HEK293T (cell line): ENCODE results near the gene SNX1.
A peak's percentile ranks its signal among the peaks of the same experiment; 100 is the strongest.

Source experiments
- CTCF ChIA-PET: fragments of 350-600 bp; formaldehyde crosslinking; extraction: SDS; loops from one replicate; lab custom pipeline; 2021; ENCODE audit warnings: antibody characterized with exemption, inconsistent platforms; lab: Yijun Ruan, JAX
- POLR2A ChIA-PET: fragments of 350-600 bp; formaldehyde crosslinking; extraction: SDS; loops from one replicate; lab custom pipeline; 2020; ENCODE audit warnings: antibody characterized with exemption, inconsistent platforms; lab: Yijun Ruan, JAX
- DNase-seq: peaks from one replicate; pipeline ENCODE4 v3.0.0; 2012; ENCODE audit warnings: mixed read lengths; ENCODE audit errors: extremely low spot score
- ARNT ChIP-seq: fragments of 450-650 bp; IDR thresholded peaks from 2 replicates; pipeline ENCODE4 v1.6.1; 2017; ENCODE audit warnings: mild to moderate bottlenecking
- BHLHE40 ChIP-seq: fragments of 450-650 bp; IDR thresholded peaks from 2 replicates; pipeline ENCODE4 v1.6.1; 2016; ENCODE audit warnings: mild to moderate bottlenecking, moderate library complexity, borderline replicate concordance
- CTBP1 ChIP-seq: fragments of 450-650 bp; IDR thresholded peaks from 2 replicates; pipeline ENCODE4 v1.6.1; 2016; ENCODE audit warnings: borderline replicate concordance
- ELF4 ChIP-seq: fragments of 450-650 bp; IDR thresholded peaks from 2 replicates; pipeline ENCODE4 v1.6.1; 2017; ENCODE audit warnings: antibody characterized with exemption
- FOXA1 ChIP-seq: fragments of 450-650 bp; IDR thresholded peaks from 2 replicates; pipeline ENCODE4 v1.6.1; 2016; ENCODE audit warnings: mild to moderate bottlenecking
- FOXK2 ChIP-seq: fragments of 450-650 bp; IDR thresholded peaks from 2 replicates; pipeline ENCODE4 v1.6.1; 2016; ENCODE audit warnings: mild to moderate bottlenecking
- FOXM1 ChIP-seq: fragments of 450-650 bp; IDR thresholded peaks from 2 replicates; pipeline ENCODE4 v1.6.1; 2017; ENCODE audit warnings: mild to moderate bottlenecking, borderline replicate concordance
- HDGF ChIP-seq: fragments of 450-650 bp; IDR thresholded peaks from 2 replicates; pipeline ENCODE4 v1.6.1; 2017; ENCODE audit warnings: antibody characterized with exemption, borderline replicate concordance
- L3MBTL2 ChIP-seq: fragments of 450-650 bp; conservative IDR thresholded peaks from 2 replicates; pipeline ENCODE4 v1.6.1; 2016; ENCODE audit warnings: mild to moderate bottlenecking
- LEF1 ChIP-seq: fragments of 450-650 bp; IDR thresholded peaks from 2 replicates; pipeline ENCODE4 v1.6.1; 2017; ENCODE audit warnings: mild to moderate bottlenecking, borderline replicate concordance
- NFRKB ChIP-seq: fragments of 450-650 bp; IDR thresholded peaks from 2 replicates; pipeline ENCODE4 v1.6.1; 2016; ENCODE audit warnings: mild to moderate bottlenecking, moderate library complexity
- SP1 ChIP-seq: fragments of 450-650 bp; IDR thresholded peaks from 2 replicates; pipeline ENCODE4 v1.6.1; 2017
- SUZ12 ChIP-seq: fragments of 450-650 bp; IDR thresholded peaks from 2 replicates; pipeline ENCODE4 v1.6.1; 2016; ENCODE audit warnings: mild to moderate bottlenecking
- TARDBP ChIP-seq: fragments of 450-650 bp; IDR thresholded peaks from 2 replicates; pipeline ENCODE4 v1.6.1; 2016
- ZNF384 ChIP-seq: fragments of 450-650 bp; IDR thresholded peaks from 2 replicates; pipeline ENCODE4 v1.6.1; 2016
- TF ChIP-seq, protein P1 (sequence below): fragments of 450-650 bp; IDR thresholded peaks from 2 replicates; pipeline ENCODE4 v1.6.1; 2016

Gene SNX1

GRCh38 chr15:64166102-64166890 lies 70.5 kb downstream of the SNX1 start:
- CTCF ChIA-PET: no interaction called here
- POLR2A ChIA-PET: no interaction called here
- TF ChIP-seq ARNT (no peak), BHLHE40 (no peak), NFRKB (no peak), ZNF384 (no peak), SP1 (no peak), HDGF (no peak), TARDBP (no peak), ELF4 (no peak), LEF1 (no peak), FOXK2 (no peak), CTBP1 (no peak), FOXM1 (no peak)
- no peak for DNase-seq

- TF ChIP-seq ELF4: no peak
- TF ChIP-seq NFRKB: no peak
- no peak for TF ChIP-seq FOXK2
- no peak for TF ChIP-seq ZNF384
- TF ChIP-seq L3MBTL2: no peak
- TF ChIP-seq LEF1: no peak
- no peak for TF ChIP-seq CTBP1
- TF ChIP-seq TARDBP: no peak
- no peak for TF ChIP-seq FOXM1
- no peak for TF ChIP-seq SUZ12
- TF ChIP-seq SP1: no peak
- TF ChIP-seq FOXA1: no peak
- TF ChIP-seq HDGF: no peak
- POLR2A ChIA-PET: no interaction called here
- CTCF ChIA-PET: no interaction called here
- DNase-seq: no peak
These were observed 84.5 kb downstream of the SNX1 start for GRCh38 chr15:64180235-64180824.

GRCh38 chr15:64182859-64183370 lies 87.1 kb downstream of the SNX1 start:
- TF ChIP-seq SP1: no peak
- no peak for TF ChIP-seq HDGF
- no peak for TF ChIP-seq ARNT
- TF ChIP-seq NFRKB: no peak
- no peak for TF ChIP-seq FOXM1
- TF ChIP-seq FOXA1: no peak
- no peak for TF ChIP-seq FOXK2
- TF ChIP-seq TARDBP: no peak
- TF ChIP-seq ZNF384: no peak
- no peak for TF ChIP-seq SUZ12
- no peak for TF ChIP-seq L3MBTL2
- no peak for TF ChIP-seq BHLHE40
- TF ChIP-seq CTBP1: no peak
- DNase-seq: no peak
- CTCF ChIA-PET: no interaction called here
- POLR2A ChIA-PET: no interaction called here

GRCh38 chr15:64185146-64185911 lies 89.5 kb downstream of the SNX1 start:
- TF ChIP-seq FOXM1 (no peak), FOXA1 (no peak), BHLHE40 (no peak), TARDBP (no peak), HDGF (no peak), FOXK2 (no peak), LEF1 (no peak), SUZ12 (no peak), ARNT (no peak), L3MBTL2 (no peak), CTBP1 (no peak), ELF4 (no peak), NFRKB (no peak), SP1 (no peak), ZNF384 (no peak)
- TF ChIP-seq, protein P1, sequence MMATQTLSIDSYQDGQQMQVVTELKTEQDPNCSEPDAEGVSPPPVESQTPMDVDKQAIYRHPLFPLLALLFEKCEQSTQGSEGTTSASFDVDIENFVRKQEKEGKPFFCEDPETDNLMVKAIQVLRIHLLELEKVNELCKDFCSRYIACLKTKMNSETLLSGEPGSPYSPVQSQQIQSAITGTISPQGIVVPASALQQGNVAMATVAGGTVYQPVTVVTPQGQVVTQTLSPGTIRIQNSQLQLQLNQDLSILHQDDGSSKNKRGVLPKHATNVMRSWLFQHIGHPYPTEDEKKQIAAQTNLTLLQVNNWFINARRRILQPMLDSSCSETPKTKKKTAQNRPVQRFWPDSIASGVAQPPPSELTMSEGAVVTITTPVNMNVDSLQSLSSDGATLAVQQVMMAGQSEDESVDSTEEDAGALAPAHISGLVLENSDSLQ: no peak
- DNase-seq: no peak
- ChIA-PET CTCF (no interaction called here), POLR2A (no interaction called here)

- DNase-seq: no peak
- ChIA-PET CTCF (interaction anchor here (0.5 to 0.7 kb wide), 2 partner anchors 111 to 206 kb away, joined by 3 read pairs; no protein-coding TSS in a partner anchor), POLR2A (no interaction called here)
- TF ChIP-seq ELF4: no peak
- TF ChIP-seq, protein P1: 0 out of 2 replicates have a peak, but pooled peaks have one; percentile 7
These were observed 91.8 kb downstream of the SNX1 start for GRCh38 chr15:64187396-64188191.
